Measurements from ENCODE around the gene RLF. TPM values are rescaled to one million over a fixed set of nuclear protein-coding genes. Genes with fewer than 3 reads are reported as not detected.

The RLF gene
- total RNA-seq, 2 experiments from 2014 or later = 42.7 to 44.8 TPM

DNA sequence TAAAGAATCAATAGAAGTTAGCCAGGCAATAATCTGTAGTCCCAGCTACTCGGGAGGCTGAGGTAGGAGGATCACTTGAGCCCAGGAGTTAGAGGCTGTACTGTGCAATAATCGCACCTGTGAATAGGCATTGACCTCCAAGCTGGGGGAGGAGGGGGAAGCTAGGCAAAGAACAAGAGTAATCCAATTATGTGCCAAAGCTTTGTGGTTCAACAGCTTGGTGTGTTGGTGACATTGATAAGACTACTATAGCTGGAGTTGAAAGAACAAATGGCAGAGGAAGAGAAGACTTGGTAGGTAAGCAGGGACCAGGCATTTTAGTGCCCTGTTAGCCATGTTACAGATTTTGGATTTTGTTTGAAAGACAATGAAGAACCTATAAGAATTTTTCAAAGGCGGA is 84.5 kb downstream of the RLF start:
- TF ChIP-seq, protein P1, sequence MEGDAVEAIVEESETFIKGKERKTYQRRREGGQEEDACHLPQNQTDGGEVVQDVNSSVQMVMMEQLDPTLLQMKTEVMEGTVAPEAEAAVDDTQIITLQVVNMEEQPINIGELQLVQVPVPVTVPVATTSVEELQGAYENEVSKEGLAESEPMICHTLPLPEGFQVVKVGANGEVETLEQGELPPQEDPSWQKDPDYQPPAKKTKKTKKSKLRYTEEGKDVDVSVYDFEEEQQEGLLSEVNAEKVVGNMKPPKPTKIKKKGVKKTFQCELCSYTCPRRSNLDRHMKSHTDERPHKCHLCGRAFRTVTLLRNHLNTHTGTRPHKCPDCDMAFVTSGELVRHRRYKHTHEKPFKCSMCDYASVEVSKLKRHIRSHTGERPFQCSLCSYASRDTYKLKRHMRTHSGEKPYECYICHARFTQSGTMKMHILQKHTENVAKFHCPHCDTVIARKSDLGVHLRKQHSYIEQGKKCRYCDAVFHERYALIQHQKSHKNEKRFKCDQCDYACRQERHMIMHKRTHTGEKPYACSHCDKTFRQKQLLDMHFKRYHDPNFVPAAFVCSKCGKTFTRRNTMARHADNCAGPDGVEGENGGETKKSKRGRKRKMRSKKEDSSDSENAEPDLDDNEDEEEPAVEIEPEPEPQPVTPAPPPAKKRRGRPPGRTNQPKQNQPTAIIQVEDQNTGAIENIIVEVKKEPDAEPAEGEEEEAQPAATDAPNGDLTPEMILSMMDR (IDR thresholded peaks at IDR 0.05) = no peak
- H3K27ac Mint-ChIP-seq = no peak overlapping the region
- Histone ChIP-seq H3K36me3 (ENCODE audit: insufficient read depth, low read length) (no peaks in the 10 kb centered on the region), H3K4me3 (ENCODE audit: low read length) (no peak overlapping the region), H3K27ac (ENCODE audit: low read depth in 1 of 2, low read length in 2 of 2) (no peak overlapping the region), H3K4me1 (ENCODE audit: insufficient read depth, low read length) (peaks cover 7% of the 10 kb centered on the region), H3K9me3 (ENCODE audit: control insufficient read depth in 1 of 2, insufficient read depth in 1 of 2, low read length in 2 of 2) (no peaks in the 10 kb centered on the region), H3K27me3 (ENCODE audit: control insufficient read depth in 1 of 2, insufficient read depth in 2 of 2, low read length in 2 of 2) (no peaks in the 10 kb centered on the region)
- ChIA-PET CTCF (no interaction called here), POLR2A (no interaction called here)
- no peaks in the 10 kb centered on the region for H3K27me3 Mint-ChIP-seq
- H3K36me3 Mint-ChIP-seq (ENCODE audit: low read depth) = no peaks in the 10 kb centered on the region
- peaks cover 7% of the 10 kb centered on the region for H3K4me1 Mint-ChIP-seq (ENCODE audit: low read depth)
- intact Hi-C loops (cut with DNase I, micrococcal nuclease) = no loop called here
- H3K4me3 Mint-ChIP-seq = no peak overlapping the region
- no peak for ATAC-seq (ENCODE audit: poor library complexity)
- DNase-seq = no peak
- no peaks in the 10 kb centered on the region for H3K9me3 Mint-ChIP-seq

DNA sequence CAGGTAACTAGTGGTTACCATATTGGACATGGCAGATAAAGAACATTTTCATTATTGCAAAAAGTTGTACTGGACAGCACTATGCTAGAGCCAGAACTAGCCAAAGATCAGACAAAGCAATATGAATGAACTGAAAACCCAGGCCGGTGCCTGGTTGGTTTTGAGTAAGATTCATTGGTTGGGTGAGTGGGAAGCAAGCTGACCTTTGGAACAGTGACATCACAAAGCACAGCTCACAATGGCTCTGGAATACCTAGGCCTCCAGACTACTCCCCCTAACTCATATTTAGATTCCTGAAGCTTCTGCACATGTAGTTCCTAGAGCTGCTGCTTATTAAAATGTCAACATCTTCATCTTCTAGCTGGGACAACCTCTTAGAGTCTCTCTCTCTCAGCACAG is 86.5 kb downstream of the RLF start, which contains the start of gene TMCO2:
Gene TMCO2, plus strand, starts transcription at position 283 of the 400 bp plus-strand sequence. Its CDS starts 57 bp downstream, at position 340.
- H3K36me3 ChIP-seq (ENCODE audit: insufficient read depth, low read length) = no peaks in the 10 kb centered on the region
- H3K9me3 Mint-ChIP-seq = no peaks in the 10 kb centered on the region
- no peak within 1 kb of the TSS for H3K4me3 Mint-ChIP-seq
- no peak within 1 kb of the TSS for H3K4me3 ChIP-seq (ENCODE audit: low read length)
- no peaks in the 10 kb centered on the region for H3K27me3 Mint-ChIP-seq
- intact Hi-C loops (cut with DNase I, micrococcal nuclease) = no loop called here
- no peaks in the 10 kb centered on the region for H3K4me1 Mint-ChIP-seq (ENCODE audit: low read depth)
- DNase-seq (no peak), ATAC-seq (ENCODE audit: poor library complexity) (no peak)
- H3K27me3 ChIP-seq (ENCODE audit: control insufficient read depth in 1 of 2, insufficient read depth in 2 of 2, low read length in 2 of 2) = no peaks in the 10 kb centered on the region
- POLR2A ChIA-PET = no interaction called here
- CTCF ChIA-PET = no interaction called here
- TF ChIP-seq, protein P1 (IDR thresholded peaks at IDR 0.05) = no peak
- no peaks in the 10 kb centered on the region for H3K4me1 ChIP-seq (ENCODE audit: insufficient read depth, low read length)
- H3K27ac Mint-ChIP-seq = no peak within 1 kb of the TSS
- H3K27ac ChIP-seq (ENCODE audit: low read depth in 1 of 2, low read length in 2 of 2) = no peak within 1 kb of the TSS
- no peaks in the 10 kb centered on the region for H3K36me3 Mint-ChIP-seq (ENCODE audit: low read depth)
- no peaks in the 10 kb centered on the region for H3K9me3 ChIP-seq (ENCODE audit: control insufficient read depth in 1 of 2, insufficient read depth in 1 of 2, low read length in 2 of 2)

DNA sequence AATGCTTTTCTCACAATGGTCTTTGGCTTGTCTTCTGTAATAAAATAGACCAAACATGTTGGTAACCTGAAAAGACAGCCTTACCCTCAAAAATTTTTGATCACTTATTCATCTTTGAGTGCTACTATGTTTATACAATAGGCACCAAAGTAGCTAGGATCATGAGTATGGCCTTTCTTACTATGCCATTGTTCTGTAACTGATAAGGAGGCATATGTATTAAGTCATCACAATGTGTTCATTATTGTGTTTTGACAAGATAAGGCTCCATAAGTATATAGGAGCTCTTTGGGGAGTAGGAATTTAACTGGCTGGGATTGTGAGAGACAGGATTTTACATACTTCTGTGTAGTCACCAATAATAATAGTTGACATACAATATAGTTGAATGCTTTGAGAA is 87.2 kb downstream of the RLF start:
- ChIA-PET POLR2A (no interaction called here), CTCF (no interaction called here)
- TF ChIP-seq, protein P1 (IDR thresholded peaks at IDR 0.05) = no peak
- DNase-seq (no peak), ATAC-seq (ENCODE audit: poor library complexity) (no peak)
- no peaks in the 10 kb centered on the region for H3K4me1 ChIP-seq (ENCODE audit: insufficient read depth, low read length)
- no peaks in the 10 kb centered on the region for H3K27me3 ChIP-seq (ENCODE audit: control insufficient read depth in 1 of 2, insufficient read depth in 2 of 2, low read length in 2 of 2)
- Mint-ChIP-seq H3K9me3 (no peaks in the 10 kb centered on the region), H3K27me3 (no peaks in the 10 kb centered on the region), H3K27ac (no peak overlapping the region), H3K36me3 (ENCODE audit: low read depth) (no peaks in the 10 kb centered on the region), H3K4me3 (no peak overlapping the region), H3K4me1 (ENCODE audit: low read depth) (no peaks in the 10 kb centered on the region)
- H3K27ac ChIP-seq (ENCODE audit: low read depth in 1 of 2, low read length in 2 of 2) = no peak overlapping the region
- no peaks in the 10 kb centered on the region for H3K9me3 ChIP-seq (ENCODE audit: control insufficient read depth in 1 of 2, insufficient read depth in 1 of 2, low read length in 2 of 2)
- H3K36me3 ChIP-seq (ENCODE audit: insufficient read depth, low read length) = no peaks in the 10 kb centered on the region
- H3K4me3 ChIP-seq (ENCODE audit: low read length) = no peak overlapping the region
- intact Hi-C loops (cut with DNase I, micrococcal nuclease) = no loop called here

All from CD4-positive, alpha-beta T cell (primary cell).